ENCODE results near the gene ESAM. TPM values are rescaled to one million over a fixed set of nuclear protein-coding genes. Genes with fewer than 3 reads are reported as not detected.

Gene ESAM
- total and polyA plus RNA-seq, 2 of the 8 experiments (the other 6 are each of a cell fraction or from before 2014, with no cell fraction given), result 0.09 TPM; not detected in 1

DNA sequence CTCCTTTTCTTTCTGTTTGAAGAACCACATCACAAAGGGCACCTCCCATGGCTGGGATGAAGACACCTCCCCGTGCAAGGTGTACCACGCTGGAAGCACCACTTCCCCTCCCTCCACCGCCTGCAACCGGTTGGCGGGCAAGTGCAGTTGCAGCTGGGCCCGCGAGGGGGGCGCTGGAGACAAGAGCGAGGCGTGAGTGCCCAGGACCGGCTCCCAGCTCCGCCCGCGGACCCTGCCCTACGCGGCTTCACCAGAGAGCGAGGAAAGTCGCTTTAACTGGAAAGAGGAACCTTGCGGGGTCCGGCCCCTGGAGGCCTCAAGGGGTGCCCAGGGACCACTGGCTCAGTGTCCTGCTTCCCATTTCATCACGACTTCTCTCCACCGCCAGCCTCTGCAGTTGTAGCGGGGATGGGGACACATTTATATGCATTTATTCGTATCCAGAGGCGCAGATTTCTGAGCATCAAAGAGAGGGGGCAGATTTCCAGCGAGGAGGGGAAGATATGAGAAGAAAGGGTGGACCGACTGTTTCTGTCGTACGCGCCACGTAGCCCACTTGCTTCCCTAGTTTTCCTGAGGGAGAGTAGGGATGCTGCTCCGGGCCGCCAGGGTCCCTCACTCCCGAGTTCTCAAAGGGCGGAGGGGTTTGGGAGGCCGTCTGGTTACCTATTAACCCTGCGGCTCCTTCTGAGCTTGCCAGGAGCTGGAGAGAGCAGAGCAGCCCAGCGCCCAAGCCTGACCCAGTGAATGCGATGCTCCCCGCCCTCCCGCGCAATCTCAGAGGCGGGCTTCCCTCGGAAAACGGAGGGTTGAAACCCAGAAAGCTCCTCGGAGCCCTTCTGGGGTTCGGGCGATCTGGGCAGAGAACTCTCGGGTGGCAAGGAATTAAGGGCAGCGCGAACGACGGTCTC is 3.5 kb downstream of the ESAM start:
- FAIRE-seq, result peak; percentile 39
- no peak overlapping the region for H2BK15ac ChIP-seq (ENCODE audit: low read length)
- H3K9ac ChIP-seq (replicated peaks in 1 of 4; ENCODE audit: extremely low read depth in 1 of 4, low read depth in 3 of 4, low read length in 3 of 4), result no peak overlapping the region
- H2BK20ac ChIP-seq (ENCODE audit: low read length), result no peak overlapping the region
- WGBS, 2 experiments (ENCODE audit: extremely low coverage in 1 of 2, insufficient coverage in 1 of 2, insufficient read length in 1 of 2, insufficient replicate concordance in 2 of 2, low coverage in 1 of 2, low lambda C conversion rate in 2 of 2, missing lambda C conversion rate in 1 of 2), result 3% methylated on average over 45 of the region's 53 CpGs; no CpG with 5 or more reads in 1 of the 2 experiments
- H3K27me3 ChIP-seq (replicated peaks in 1 of 4; ENCODE audit: control insufficient read depth in 3 of 4, extremely low read depth in 1 of 4, insufficient read depth in 3 of 4, low read length in 3 of 4), result peaks cover 76 to 98% (median 90%) of the 10 kb centered on the region in 4 experiments
- H2BK5ac ChIP-seq (ENCODE audit: low read depth, low read length), result no peak overlapping the region
- H4K91ac ChIP-seq (replicated peaks; ENCODE audit: insufficient read length, low read length), result no peak overlapping the region
- H3K36me3 ChIP-seq (ENCODE audit: control insufficient read depth in 2 of 4, insufficient read depth in 4 of 4, low read length in 3 of 4), result peaks cover 0 to 3% (median 0%) of the 10 kb centered on the region in 4 experiments; a peak in 1 of 8 replicates
- peak overlapping the region; percentile 68; the same call in 1 of the 2 replicates for H2BK12ac ChIP-seq (ENCODE audit: low read depth, low read length)
- no peak overlapping the region for H4K8ac ChIP-seq (ENCODE audit: extremely low read depth, insufficient read depth, low read length)
- no peaks in the 10 kb centered on the region for H3K79me2 ChIP-seq (ENCODE audit: control insufficient read depth in 1 of 2, insufficient read depth in 2 of 2, low read length in 2 of 2)
- H2AK5ac ChIP-seq (ENCODE audit: low read depth, low read length), result no peak overlapping the region
- H3K4me1 ChIP-seq (replicated peaks in 1 of 4; ENCODE audit: control insufficient read depth in 3 of 4, insufficient read depth in 4 of 4, low read length in 3 of 4), result peaks cover 6 to 43% (median 27%) of the 10 kb centered on the region in 4 experiments
- CTCF ChIA-PET (ENCODE audit: partially characterized antibody), result interaction anchor here (0.7 to 28.0 kb wide), 20 partner anchors 11 to 125 kb away, joined by 3 to 382 read pairs (median 4); partner anchors contain the start of genes NRGN and ROBO3
- H2AFZ ChIP-seq (ENCODE audit: low read length), result no peak overlapping the region; the same call in 1 of the 2 replicates
- H4K20me1 ChIP-seq (replicated peaks in 1 of 2; ENCODE audit: control insufficient read depth in 1 of 2, insufficient read depth in 2 of 2, low read length in 2 of 2), result peaks cover 20 to 34% of the 10 kb centered on the region in 2 experiments
- H3K4ac ChIP-seq (replicated peaks; ENCODE audit: insufficient read length, low read depth, low read length), result no peak overlapping the region
- H3K56ac ChIP-seq (replicated peaks; ENCODE audit: insufficient read length, low read depth, low read length), result no peak overlapping the region
- H3K23ac ChIP-seq (ENCODE audit: insufficient read length), result no peak overlapping the region
- no peak overlapping the region for H3K18ac ChIP-seq (ENCODE audit: extremely low read depth, low read length)
- H3K23me2 ChIP-seq (ENCODE audit: low read depth, low read length), result peaks cover 17% of the 10 kb centered on the region; the same call in 1 of the 2 replicates
- no peaks in the 10 kb centered on the region for H3K9me3 ChIP-seq (ENCODE audit: insufficient read depth in 2 of 2, low read depth in 1 of 2, low read length in 1 of 2)
- H3K4me2 ChIP-seq (ENCODE audit: insufficient read depth in 1 of 2, low read depth in 2 of 2, low read length in 2 of 2), result peak overlapping the region; percentile 80 to 81
- peak overlapping the region; percentile 18 to 58 (median 34); a peak in 7 of 8 replicates for H3K4me3 ChIP-seq (ENCODE audit: extremely low read depth in 1 of 4, insufficient read depth in 2 of 4, low read depth in 3 of 4, low read length in 4 of 4)
- DNase-seq (ENCODE audit: low read depth in 1 of 2, low spot score in 2 of 2), result peak; percentile 70 to 90
- POLR2A ChIA-PET (ENCODE audit: partially characterized antibody), result interaction anchor here (0.8 to 1.5 kb wide), 7 partner anchors 11 to 88 kb away, joined by 3 to 9 read pairs (median 3); partner anchors contain the start of gene MSANTD2
- no peak overlapping the region for H4K5ac ChIP-seq (ENCODE audit: insufficient read length, low read depth, low read length)
- no peaks in the 10 kb centered on the region for H3K79me1 ChIP-seq (ENCODE audit: low read depth, low read length)
- no peak overlapping the region for H2BK120ac ChIP-seq (replicated peaks; ENCODE audit: low read depth, low read length)
- no peak overlapping the region for H3K27ac ChIP-seq (ENCODE audit: low read depth, low read length)
- H3K14ac ChIP-seq (ENCODE audit: insufficient read length), result no peak overlapping the region
- TF ChIP-seq NRF1 (IDR thresholded peaks at IDR 0.05; ENCODE audit: low read depth, low read length), result no peak
- no peak for TF ChIP-seq POLR2AphosphoS5 (IDR thresholded peaks at IDR 0.05; ENCODE audit: low read depth, low read length)
- no peak for TF ChIP-seq RBBP5 (IDR thresholded peaks at IDR 0.05; ENCODE audit: borderline replicate concordance, low read depth, low read length)
- no peak for TF ChIP-seq SAP30 (IDR thresholded peaks at IDR 0.05; ENCODE audit: insufficient read depth, insufficient replicate concordance, low read length)
- peak; percentile 13 for TF ChIP-seq KDM4A (IDR thresholded peaks at IDR 0.05; ENCODE audit: low read depth, low read length, severe bottlenecking)
- TF ChIP-seq ZNF274 (IDR thresholded peaks at IDR 0.05; ENCODE audit: borderline replicate concordance, extremely low read depth, low read length), result no peak
- no peak for TF ChIP-seq MAFK (IDR thresholded peaks at IDR 0.05; ENCODE audit: low read depth, low read length)
- no peak for TF ChIP-seq CHD1 (IDR thresholded peaks at IDR 0.05; ENCODE audit: low read depth, low read length)
- TF ChIP-seq CREB1 (IDR thresholded peaks at IDR 0.05), result peak; percentile 31; the same call in 1 of the 2 replicates
- TF ChIP-seq TCF12 (IDR thresholded peaks at IDR 0.05; ENCODE audit: low read depth, low read length), result 0 out of 2 replicates have a peak, but pooled peaks have one; percentile 18
- no peak for TF ChIP-seq PHF8 (conservative IDR thresholded peaks at IDR 0.05; ENCODE audit: low read depth, low read length)
